GM18519 (cell line): ENCODE data around the gene BPIFB1.

ENCODE experiments used
- ATAC-seq: cut with Tn5 transposase; IDR thresholded peaks from one replicate; pipeline ENCODE4 v1.9.1; 2021; ENCODE audit warnings: mild to moderate bottlenecking, moderate library complexity; ENCODE audit not compliant: unreplicated experiment, low FRiP score

BPIFB1 gene

DNA sequence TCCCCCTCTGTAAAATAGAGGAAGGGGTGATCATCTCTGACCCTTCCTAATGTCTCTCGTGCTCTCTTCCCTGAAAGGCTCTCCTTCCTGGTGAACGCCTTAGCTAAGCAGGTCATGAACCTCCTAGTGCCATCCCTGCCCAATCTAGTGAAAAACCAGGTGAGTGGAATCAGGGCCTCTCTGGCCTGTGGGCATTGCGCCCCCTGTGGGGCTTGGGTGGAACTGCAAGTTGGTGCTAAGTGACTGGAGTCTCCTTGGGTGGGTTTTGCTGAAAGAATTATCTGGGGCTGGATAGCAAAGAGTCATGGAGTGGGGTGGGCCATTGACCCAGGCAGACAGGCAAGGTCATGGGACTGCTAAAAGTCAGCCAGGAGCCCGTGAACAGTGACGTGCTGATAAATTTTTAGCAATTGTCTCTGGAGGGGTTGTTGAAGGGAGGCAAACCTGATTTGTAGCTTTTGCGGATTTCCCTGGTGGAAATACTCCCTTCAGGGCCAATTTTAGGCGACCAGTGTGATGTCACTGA lies 8.9 kb downstream of the BPIFB1 start:
- no peak for ATAC-seq

DNA sequence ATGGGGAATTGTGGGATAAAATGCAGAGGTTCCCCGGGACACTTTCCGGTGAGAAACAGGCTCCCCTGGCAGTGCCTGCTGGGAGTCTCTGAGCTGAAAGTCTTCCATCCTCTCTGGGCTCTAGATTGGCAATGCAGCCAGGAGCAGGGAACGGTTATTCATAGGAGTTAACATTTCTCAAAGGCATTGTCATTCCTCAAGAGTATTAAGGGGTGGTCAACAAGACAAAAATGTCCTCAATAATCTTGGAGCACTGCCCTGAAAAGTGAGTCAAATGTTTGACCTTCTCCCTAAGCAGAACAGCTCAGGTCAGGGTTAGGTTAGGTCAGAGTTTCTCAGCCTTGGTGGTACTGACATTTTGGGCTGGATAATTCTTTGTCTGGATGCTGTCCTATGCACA lies 13.2 kb downstream of the BPIFB1 start:
- ATAC-seq = no peak

DNA sequence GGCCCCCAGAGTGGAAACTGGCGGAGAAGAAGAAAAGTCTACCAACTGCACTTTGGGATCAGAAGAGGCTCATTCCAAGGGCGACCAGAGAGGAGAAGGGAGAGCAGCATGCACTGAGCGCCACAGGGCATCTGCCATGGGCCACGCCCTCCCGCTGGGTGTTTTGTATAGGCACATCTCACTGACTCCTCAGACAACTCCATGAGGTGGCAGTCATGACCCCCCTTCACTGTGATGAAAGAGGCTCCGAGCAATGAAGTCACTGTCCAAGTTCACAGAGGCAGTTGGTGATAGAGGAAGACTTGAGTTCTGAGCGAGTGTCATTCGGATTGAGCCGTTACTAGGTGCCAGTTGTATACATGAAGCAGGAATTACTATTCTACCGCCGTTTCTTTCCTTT lies 15.4 kb downstream of the BPIFB1 start:
- ATAC-seq = no peak

DNA sequence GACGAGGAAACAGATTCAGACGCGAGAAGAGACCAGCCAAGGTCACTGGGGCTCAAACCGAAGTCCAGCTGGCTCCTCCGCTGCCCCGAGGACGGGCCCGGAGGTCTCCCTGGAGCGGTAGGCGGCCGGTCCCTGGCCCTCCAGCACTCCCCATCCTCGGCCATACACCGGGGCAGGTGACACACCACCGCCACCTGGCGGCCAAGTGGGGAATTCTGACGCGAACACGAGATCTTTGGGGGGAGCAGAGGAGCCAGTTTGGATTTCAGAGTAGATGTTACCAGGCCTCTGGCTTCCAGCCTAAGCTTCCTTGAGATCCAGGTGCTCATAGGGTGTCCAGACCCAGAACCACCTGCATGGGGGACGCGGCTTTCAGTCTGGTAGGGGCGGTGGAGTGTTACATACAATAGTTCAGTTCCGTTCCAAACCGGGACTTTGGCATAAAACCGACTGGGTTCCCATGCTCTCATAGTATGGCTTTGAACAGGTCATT lies 16.1 kb downstream of the BPIFB1 start:
- ATAC-seq = no peak

DNA sequence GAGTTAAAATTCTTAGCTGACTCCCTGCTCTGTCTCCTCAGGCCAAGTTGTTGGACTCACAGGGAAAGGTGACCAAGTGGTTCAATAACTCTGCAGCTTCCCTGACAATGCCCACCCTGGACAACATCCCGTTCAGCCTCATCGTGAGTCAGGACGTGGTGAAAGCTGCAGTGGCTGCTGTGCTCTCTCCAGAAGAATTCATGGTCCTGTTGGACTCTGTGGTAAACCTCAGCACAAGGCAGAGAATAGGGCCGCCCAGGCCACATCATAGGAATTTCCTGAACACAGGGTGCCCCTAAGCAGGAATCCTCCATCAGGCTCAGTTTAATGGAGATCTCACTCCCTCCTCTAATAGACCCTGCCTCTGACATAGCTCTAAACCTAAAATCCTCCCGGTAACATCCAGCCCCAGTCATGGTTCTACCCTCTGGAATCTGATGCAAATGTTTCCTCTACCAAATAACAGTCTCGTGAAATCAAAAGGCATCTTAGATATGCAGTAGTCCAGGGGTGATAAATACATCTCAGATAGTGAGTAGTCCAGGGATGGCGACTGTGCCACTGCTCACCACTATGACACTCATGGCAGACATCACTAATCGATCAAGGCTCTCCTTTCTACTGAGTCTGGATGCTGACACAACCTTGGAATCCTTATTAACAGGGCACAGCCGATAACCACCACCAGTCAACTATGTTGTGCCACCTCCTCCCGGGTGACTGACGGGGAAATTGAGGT lies 18.3 kb downstream of the BPIFB1 start:
- ATAC-seq = no peak

DNA sequence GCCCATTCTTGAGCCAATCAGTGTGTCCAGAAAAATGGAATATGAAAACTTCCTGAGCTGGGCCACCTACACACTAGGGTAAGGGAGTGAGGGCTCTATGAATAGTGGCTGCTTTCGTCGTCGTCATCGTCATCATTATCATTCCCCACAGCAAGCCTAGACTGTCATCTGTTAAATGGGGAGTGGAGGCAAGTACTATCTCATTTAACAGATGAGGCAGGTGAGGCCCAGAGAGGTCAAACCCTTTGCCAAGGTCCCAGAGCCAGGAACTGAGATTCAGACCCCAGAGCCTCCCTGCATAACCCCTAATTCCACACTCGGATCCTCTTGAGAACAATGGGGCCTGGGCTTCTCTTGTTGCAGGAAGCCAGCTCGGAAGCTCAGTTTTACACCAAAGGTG lies 20.6 kb downstream of the BPIFB1 start:
- ATAC-seq = no peak

DNA sequence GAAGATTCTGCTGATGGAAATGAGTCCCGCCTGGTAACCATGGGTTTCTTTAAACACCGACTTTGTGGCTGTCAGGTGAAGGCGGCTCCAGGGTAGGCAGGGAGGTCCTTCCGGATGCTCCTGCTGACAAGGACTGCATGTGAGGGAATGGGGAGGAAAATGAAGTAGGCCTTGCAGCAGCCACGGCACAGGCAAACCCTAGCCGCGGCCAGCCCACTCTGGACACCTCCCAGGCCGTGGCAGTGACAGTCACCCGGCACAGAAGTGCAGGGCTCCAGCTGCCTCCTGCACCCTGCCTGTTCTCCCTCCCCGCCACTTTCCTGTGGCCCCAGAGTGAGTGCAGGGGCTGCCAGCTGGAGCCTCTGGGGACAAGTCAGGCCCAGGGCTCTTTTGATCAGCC lies 21.0 kb downstream of the BPIFB1 start:
- no peak for ATAC-seq

DNA sequence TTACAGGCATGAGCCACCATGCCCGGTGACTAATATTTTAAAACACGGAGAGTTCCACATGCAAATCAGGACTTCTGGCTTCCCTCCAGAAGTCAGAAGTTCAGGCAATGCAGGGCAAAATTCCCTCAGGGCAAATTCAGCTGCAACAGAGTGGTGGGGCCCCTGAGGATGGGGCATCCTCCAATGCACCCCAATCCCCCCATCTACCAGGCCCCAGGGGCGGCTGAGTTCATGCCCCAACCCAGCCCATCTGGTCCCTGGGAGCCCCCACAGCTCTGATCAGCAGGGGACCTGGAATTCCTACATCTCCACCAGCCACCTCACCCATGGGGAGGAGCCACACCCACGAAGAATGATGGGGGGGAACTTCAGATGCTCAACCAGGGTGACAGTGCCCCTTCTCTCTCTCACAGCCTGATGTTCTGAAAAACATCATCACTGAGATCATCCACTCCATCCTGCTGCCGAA lies 22.6 kb downstream of the BPIFB1 start:
- no peak for ATAC-seq

DNA sequence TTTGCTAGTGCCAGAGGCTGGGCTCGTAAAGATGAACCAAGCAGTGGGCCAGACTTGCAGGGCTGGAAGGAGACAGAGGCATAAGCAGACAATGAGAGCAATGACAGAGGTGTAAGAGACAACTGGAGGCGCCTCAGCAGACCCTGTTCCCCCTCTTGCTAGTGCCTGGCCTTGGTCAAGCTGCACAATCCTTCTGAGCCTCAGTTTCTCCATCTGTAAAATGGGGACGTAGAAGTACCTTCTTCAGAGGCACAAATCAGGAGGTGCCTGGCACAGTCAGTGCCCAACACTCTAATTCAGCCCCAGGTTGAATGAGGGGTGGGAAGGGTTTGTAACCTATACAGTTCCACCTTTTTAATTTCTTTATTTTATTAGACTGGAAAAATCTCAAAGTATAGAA lies 23.2 kb downstream of the BPIFB1 start:
- no peak for ATAC-seq

DNA sequence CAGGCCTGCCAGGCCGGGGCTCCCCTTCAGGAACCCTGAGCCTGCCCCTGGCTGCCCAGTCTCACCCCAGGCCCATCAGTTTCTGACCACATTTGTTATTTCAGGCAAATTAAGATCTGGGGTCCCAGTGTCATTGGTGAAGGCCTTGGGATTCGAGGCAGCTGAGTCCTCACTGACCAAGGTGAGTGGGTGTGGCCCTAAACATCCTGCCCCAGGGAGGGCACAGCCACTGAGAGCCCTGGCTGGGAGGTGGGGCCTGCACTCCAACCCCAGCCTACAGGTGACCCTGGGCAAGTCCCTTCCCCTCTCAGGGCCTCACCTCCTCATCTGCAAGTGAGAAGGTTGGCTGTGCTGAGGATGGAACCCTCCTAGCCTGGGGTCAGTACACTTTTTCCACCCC lies 23.8 kb downstream of the BPIFB1 start:
- no peak for ATAC-seq

DNA sequence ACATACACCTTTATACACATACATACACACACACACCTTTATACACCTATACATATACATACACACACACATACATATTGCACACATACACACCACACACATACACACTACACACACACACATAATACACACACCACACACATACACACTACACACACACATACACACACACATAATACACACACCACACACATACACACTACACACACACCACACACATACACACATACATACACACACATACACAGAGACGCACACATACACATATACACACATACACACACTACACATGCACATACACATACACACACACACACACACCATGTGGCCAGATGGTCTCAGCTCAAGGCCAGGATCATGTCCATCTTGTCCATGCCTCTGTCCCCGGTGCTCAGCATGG lies 25.7 kb downstream of the BPIFB1 start:
- no peak for ATAC-seq

DNA sequence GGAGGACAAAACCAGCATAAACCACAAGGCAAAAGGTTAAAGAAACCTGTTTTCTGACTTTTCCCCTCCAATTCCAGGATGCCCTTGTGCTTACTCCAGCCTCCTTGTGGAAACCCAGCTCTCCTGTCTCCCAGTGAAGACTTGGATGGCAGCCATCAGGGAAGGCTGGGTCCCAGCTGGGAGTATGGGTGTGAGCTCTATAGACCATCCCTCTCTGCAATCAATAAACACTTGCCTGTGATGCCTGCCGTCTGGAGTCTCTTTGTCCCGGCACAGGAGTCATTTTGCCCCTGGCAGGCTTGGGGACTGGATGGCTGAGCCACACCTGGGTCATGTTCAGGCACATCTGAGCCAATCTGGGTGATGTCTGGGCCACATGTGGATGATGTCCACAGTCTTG lies 26.6 kb downstream of the BPIFB1 start:
- ATAC-seq = no peak

DNA sequence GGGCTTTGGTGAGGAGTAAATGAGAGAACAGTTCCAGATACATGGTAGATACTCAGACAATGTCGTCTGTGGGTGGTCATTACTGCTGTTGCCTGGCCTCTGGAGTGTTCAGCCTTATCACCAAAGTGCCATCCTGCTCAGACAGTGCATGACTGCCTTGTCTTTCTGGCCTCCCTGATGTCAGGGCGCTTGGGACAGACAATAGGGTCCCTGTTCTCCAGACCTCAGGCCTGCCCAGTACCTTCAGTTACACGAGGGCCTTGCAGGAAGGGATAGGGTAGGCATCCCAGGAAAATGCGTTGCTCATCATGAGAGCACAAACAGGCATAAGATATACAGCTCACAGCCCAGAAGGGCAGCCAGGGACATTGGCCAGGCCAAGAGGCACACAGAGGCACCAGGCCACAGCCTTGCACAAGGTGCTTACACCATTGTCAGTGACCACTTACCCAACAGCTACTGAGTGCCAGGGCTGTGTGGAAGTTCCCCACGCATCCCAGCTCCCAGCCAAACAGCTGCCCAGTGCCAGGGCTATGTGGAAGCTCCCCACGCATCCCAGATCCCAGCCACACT lies 27.4 kb downstream of the BPIFB1 start:
- no peak for ATAC-seq

DNA sequence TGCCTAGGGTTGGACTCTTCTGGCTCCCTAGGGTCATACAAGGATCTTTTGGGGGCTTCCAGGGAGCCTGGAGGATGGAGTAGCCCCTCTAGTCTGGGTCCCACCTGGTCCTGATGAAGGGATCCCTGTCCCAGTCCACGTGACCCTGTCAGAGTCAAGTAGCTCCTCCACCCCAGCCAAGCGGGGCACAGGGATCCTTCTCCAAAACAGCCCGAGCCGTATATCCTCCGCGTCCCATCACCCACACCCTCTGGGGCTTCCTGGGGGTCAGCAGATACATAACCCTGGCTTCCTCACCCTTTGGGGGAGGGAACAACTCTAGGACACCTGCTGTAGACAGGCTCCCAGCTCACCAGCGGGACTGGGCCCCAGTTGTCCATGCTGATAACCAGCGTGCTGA lies 28.0 kb downstream of the BPIFB1 start:
- no peak for ATAC-seq

DNA sequence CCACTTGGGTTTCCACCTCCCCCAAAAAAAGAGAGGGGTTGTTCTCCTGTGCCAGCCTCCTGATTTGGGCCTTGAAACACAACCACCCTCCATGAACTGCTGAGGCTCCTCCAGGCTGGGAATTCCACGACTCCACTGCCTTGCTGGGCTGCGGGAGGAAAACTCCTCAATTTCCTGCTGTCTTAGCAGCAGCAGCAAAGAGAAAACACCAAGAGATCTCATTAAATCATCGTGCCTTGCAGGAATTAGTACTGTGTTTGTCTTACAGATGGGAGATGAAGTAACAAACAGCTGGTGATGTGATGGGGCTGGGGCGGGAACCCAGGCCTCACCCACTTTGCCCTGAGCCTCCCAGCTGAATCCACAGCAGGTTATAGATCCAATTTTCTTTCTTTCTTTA lies 29.0 kb downstream of the BPIFB1 start:
- ATAC-seq = no peak

DNA sequence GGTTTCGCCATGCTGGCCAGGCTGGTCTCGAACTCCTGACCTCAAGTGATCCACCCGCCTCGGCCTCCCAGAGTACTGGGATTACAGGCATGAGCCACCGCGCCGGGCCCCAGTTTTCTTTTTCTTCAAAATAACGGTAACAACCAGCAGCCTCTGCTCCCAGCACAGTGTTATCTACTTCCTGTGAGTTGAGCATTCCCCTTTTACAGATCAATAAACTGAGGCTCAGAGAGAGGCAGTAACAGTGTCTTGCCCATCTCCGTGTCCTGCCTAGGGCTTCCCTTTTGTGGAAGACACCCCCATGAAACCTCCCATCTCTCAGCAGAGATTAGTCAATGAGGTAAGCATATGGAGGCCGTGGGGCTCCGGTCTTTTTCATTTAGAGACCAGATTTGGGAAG lies 29.6 kb downstream of the BPIFB1 start:
- ATAC-seq = no peak

DNA sequence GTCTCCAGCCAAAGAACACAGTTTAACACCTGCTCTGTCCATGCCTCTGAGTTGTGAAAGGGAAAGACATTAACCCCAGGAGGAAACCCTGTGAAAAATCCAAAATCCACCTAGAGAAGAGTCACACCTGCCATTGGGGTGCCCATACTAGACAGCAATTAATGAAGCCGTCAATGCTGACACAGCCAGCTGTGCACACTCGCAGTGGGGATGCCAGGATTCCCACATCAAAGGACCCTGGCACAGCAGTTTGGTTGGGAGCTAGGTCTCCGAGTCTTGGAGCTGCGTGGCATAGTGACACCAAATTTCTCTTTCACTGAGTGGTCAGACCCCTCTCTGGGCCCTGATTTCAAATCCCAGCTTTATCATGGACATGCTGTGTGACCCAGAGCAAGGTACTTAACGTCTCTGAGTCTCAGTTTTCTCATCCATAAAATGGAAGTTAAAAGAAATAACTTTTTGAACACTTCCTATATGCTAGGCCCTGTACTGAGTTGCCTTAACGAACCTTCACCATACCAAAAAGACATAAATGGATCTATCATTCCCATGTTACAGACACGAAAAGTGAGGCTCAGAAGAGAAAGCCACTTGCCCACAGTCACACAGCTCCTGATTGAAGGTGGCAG lies 30.8 kb downstream of the BPIFB1 start:
- ATAC-seq = no peak

DNA sequence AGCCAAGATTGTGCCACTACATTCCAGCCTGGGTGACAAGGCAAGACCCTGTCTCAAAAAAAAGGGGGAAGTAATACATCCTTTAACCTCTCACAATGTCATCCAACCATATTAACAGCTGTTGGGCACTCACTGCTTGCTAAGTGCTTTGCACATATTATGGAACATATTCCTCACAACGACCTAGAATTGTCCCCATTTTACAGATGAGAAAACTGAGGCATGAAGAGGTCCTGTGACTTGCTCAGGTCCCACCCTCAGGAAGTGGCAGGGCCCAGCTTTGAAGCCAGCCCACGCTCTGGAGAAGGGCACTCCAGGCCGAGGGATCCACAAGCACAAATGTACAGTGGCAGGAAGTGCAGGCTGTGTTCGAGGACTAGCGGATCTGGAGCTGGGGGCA lies 33.3 kb downstream of the BPIFB1 start:
- ATAC-seq = no peak

DNA sequence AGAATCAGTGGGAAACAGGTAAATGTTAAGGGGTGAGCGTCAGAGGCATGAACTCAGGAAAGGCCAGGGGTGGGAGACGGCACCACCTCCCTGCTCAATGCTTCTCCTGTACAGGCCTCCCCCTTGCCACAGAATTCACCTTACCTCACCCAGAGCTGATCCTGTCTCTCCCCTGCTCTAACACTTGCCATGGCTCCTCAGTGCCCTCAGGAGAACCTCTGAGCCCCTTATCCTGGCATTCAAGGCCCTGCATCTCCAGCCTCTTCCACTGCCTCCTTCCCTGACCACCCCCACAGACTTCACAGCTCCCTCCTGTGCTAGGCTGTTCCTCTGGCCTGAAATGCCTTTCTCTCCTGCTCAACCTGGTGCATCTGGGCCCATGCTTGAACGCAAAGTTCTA lies 33.9 kb downstream of the BPIFB1 start:
- ATAC-seq = no peak

DNA sequence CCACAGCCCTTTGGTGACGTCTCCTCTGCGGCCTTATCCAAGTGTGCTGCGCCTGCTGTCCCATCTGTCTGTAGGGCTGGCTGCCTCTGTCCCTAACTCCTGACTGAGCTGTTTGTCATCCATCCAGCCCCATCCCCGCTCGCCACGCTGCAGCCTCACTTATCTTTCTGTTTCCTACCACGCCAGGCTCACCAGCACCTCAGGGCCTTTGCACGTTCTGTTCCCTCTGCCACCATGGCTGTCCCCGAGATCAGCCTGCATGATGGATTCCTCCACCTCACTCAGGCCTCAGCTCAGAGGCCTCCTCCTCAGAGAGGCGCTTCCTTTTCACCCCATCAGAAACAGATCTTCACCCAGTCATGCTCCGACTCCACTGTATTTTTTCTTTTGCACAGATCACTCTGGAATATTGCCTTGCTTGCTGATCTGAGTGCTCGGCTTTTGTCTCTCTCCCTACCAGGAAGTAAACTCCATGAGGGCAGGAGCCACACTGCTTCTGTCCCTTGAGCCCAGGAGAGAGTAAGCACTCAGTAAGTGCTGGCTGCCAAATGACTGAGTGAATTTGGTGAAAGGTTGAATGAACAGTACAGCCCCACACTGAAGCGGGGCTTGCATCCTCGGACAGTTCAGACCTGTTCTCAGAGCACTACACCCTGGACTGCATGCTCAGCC lies 34.5 kb downstream of the BPIFB1 start:
- no peak for ATAC-seq

DNA sequence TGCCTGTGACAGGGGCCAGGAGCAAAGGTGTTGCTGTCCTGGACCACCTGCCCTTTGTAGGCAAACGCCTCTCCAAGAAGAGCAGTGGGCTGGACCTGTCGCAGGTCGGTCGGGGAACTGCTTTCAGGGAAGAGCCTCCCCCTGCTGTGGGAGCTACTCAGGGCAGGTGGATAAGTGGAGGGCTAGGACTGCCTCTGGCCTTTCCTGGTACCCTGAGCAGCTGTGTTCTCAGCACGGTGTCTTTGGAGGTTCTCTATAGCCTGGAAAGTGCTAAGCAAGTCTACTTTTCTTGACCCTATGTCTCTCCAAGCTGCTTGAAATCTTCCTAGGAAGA lies 35.0 kb downstream of the BPIFB1 start:
- no peak for ATAC-seq
